ENCODE measurements around the gene CETP.

DNA sequence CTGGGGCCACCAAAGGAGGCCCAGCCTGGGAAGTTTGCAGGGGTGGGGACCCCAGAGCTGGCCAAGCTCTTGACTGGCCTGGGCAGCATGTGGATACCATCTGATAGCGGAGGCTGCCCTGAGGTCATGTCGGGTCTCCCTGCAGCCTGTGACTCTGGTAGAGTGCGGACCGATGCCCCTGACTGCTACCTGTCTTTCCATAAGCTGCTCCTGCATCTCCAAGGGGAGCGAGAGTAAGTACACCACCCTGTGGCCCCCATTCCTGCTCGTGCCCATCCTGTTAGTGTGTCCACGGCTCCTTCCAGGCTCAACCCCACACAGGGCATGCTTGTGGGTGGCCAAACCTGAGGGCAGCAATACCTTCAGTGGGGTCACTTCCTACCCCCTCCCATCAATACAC lies 8.0 kb downstream of the CETP start:
- no peak for TF ChIP-seq POLR2A (IDR thresholded peaks at IDR 0.05)
- TF ChIP-seq CTCF (IDR thresholded peaks at IDR 0.05) = no peak
